ENCODE data around the gene SPRED3.
"Not testable (repeated sequence)": the region's sequence is repeated elsewhere in the genome, so short reads cannot be mapped to it uniquely, and the experiment has no call there.

The SPRED3 gene

DNA sequence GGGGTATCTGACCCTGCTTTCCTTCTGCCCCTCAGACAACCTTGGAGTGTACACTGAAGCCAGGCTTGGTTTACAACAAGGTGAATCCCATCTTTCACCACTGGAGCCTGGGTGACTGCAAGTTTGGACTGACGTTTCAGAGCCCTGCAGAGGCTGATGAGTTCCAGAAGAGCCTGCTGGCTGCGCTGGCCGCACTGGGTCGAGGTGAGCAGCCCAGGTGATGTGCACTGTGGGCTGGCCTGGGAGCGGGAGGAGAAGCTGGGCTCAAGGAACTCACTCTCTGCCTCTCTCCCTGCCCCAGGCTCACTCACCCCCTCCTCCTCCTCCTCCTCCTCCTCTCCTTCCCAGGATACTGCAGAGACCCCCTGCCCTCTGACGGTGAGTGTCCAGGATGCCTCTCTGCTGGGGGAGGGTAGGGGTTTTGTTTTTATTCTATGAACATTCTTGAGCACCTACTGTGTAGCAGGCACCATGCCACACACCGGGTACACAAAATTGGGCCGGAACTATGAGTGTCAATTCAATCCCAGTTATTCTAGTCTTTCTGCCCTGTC, 3.5 kb downstream of the SPRED3 start:
- no peak for DNase-seq (ENCODE audit: low read depth)

- DNase-seq (ENCODE audit: low read depth) = no peak
Observed at GRCh38 chr19:38392707-38393308, 4.3 kb downstream of the SPRED3 start.

- no peak for DNase-seq (ENCODE audit: low read depth)
Observed at GRCh38 chr19:38394488-38394887, 6.0 kb downstream of the SPRED3 start.

GRCh38 chr19:38395381-38396114, 7.1 kb downstream of the SPRED3 start:
- no peak for DNase-seq (ENCODE audit: low read depth)

- DNase-seq (ENCODE audit: low read depth) = no peak
Observed at GRCh38 chr19:38399081-38399480, 10.6 kb downstream of the SPRED3 start.

DNA sequence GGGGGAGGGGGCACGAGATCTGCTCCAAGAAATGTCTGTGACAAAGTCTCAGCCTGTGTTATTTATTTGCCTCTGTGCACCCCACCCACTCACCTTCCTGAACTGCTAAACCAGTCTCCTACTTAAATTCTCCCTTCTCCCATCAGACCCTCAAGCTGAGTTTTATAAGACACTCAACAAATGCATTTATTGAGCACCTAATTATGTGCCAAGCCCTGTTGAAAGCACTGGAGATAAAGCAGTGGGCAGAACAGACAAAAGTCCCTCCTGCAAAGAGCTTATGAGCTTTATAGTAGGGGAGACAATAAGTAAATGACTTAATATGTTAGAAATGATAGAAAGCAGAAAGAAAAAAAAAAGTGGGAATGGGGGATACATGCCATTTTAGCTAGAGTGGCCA, 11.0 kb downstream of the SPRED3 start:
- no peak for DNase-seq (ENCODE audit: low read depth)

DNA sequence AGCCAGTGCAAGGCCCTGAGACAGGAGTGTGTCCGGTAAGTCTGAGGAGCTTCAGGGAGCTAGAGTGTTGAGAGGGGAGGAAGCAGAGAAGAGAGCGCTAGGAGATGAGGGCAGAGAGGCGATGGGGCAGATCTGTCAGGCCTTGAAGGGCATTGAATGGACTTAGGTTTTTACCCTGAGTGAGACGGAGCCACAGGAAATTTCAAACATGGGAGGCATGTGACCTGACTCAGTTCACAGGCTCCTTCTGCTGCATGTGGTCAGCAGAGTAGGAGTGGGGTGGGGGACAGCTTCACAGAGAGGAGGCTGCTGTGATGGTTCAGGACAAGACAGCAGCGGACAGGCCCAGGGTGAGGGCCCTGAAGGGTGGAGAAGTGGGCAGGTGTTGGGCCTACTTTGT, 11.9 kb downstream of the SPRED3 start:
- DNase-seq (ENCODE audit: low read depth) = no peak

- DNase-seq (ENCODE audit: low read depth) = no peak
Observed at GRCh38 chr19:38401148-38401547, 12.7 kb downstream of the SPRED3 start.

GRCh38 chr19:38402623-38402966, 14.1 kb downstream of the SPRED3 start:
- DNase-seq (ENCODE audit: low read depth) = no peak

GRCh38 chr19:38402967-38403674, 14.6 kb downstream of the SPRED3 start, which contains the start of gene FAM98C:
TSS of gene FAM98C (plus strand) at chr19:38403093. CDS start at chr19:38403154, 61 bp downstream.
- DNase-seq (ENCODE audit: low read depth) = peak; percentile 60

GRCh38 chr19:38404858-38405257, 16.4 kb downstream of the SPRED3 start:
- no peak for DNase-seq (ENCODE audit: low read depth)

- DNase-seq (ENCODE audit: low read depth) = no peak
Observed at GRCh38 chr19:38405276-38405675, 16.8 kb downstream of the SPRED3 start.

GRCh38 chr19:38409631-38410133, 21.2 kb downstream of the SPRED3 start:
- no peak for DNase-seq (ENCODE audit: low read depth)

DNA sequence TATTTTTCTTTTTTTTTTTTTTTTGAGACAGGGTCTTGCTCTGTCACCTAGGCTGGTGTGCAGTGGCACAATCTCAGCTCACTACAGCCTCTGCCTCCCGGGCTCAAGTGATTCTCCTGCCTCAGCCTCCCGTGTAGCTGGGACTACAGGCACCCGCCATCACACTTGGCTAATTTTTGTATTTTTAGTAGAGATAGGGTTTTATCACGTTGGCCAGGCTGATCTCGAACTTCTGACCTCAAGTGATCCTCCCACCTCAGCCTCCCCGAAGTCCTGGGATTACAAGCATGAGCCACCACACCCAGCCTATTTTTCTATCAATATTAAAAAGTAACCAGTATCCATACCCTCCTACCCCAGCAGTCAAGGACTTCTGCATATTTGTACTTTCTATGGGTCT, 21.9 kb downstream of the SPRED3 start:
- DNase-seq (ENCODE audit: low read depth) = not testable (repeated sequence)

DNA sequence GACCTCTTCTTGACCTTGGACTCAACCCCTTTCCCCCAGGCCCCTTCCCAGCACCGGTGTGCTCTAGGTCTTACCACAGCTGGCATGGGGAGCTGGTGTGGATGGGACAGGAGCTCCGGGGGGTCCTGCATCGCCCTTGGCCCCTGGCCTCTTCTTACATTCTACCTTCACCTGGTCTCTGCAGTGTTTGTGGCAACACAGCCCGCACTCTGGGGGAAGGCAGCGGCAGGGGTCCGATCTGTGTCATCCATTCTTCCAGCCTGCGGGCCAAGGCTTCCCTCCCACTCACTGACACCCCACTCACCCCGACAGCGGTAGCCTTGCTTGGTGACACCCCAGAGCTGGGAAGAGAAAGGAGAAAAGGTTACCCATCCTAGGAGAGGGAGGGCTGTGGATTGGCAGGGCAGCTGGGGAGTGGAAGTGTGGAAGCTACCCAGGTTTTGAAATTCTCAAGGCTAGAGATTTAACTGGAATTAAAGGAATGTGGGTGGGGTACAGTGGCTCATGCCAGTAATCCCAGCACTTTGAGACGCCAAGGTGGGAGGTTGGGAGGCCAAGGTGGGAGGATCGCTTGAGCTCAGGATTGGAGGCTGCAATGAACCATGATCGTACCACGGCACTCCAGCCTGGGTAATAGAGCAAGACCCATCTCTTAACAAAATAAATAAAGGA, 22.7 kb downstream of the SPRED3 start:
- no peak for DNase-seq (ENCODE audit: low read depth)

DNA sequence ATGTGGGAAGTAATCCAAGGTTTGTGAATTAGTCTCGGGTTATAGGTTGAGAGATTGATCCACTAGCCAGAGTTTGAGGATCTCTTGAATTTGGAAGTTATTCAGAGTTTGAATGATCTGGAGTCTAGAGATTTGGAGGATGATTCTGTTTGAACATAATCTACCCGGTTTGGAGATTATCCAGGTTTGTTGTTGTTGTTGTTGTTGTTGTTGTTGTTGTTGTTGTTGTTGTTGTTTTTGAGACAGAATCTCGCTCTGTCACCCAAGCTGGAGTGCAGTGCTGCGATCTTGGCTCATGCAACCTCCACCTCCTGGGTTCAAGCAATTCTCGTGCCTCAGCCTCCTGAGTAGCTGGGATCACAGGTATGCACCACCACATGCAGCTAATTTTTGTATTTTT, 23.4 kb downstream of the SPRED3 start:
- DNase-seq (ENCODE audit: low read depth) = not testable (repeated sequence)

- no peak for DNase-seq (ENCODE audit: low read depth)
Observed at GRCh38 chr19:38412491-38412890, 24.0 kb downstream of the SPRED3 start.

GRCh38 chr19:38412961-38413360, 24.5 kb downstream of the SPRED3 start:
- DNase-seq (ENCODE audit: low read depth) = no peak

- DNase-seq (ENCODE audit: low read depth) = no peak
Observed at GRCh38 chr19:38413416-38413815, 24.9 kb downstream of the SPRED3 start.

- no peak for DNase-seq (ENCODE audit: low read depth)
Observed at GRCh38 chr19:38417146-38417543, 28.6 kb downstream of the SPRED3 start.

DNA sequence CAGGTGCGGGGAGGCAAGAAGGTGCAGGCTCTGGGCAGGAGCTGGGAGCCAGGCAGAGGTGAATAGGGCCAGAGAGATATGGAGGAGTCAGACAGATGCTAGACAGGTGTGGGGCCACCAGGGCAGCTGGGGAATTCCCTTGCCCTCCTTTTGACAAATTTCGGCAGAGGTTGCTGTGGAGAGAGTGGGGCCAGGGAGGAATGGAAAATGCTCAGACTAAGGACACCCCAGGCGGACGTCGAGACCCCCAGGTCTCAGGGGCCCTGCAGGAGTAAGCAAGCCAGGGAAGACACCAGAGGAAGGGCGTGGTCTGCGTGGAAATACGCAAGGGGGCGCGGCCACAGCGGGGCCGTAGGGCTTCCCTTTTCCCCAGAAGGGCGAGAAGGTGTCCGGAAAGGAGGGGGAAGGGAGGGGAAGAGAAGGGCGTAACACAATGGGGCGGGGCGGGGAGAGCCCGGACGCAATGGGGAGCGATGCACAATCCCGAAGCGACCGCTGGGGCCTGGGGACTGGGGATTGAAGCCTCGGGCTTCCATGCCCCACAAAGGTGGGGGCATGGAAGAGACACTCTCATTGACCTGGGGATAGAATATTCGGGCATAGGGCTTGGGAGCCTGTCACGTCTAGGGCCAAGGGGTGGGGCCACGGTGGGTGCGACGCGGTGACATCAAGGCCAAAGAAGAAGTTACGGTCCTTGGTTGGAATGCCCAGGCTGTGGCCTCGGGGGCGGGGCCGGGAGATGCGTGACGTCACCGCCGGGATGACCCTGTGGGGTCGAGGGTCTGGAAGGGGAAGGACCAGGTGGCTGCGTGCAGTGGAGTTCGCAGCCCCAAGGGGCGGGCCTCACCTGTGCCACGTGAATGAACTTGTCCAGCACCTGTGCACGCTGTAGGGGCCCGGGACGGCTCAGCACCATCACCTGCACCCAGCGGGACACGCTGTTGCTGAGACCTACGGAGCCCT, 29.3 kb downstream of the SPRED3 start:
- DNase-seq (ENCODE audit: low read depth) = no peak
